GM18526 (cell line): ENCODE measurements around the gene PDZRN4.

Source experiments
- POLR2A ChIP-seq: IDR thresholded peaks from 3 replicates; pipeline ENCODE4 v1.6.1; 2011; ENCODE audit not compliant: insufficient read length; ENCODE audit errors: extremely low read depth

Gene PDZRN4

GRCh38 chr12:41504976-41505375 is 316.9 kb downstream of the PDZRN4 start:
- TF ChIP-seq POLR2A = no peak

- no peak for TF ChIP-seq POLR2A
These were observed 319.2 kb downstream of the PDZRN4 start for GRCh38 chr12:41507286-41507685.

- TF ChIP-seq POLR2A = no peak
These were observed 321.3 kb downstream of the PDZRN4 start for GRCh38 chr12:41509271-41510055.

GRCh38 chr12:41510470-41510869 is 322.4 kb downstream of the PDZRN4 start:
- TF ChIP-seq POLR2A = no peak

- no peak for TF ChIP-seq POLR2A
These were observed 323.1 kb downstream of the PDZRN4 start for GRCh38 chr12:41511247-41511646.

GRCh38 chr12:41512497-41512896 is 324.4 kb downstream of the PDZRN4 start:
- no peak for TF ChIP-seq POLR2A

GRCh38 chr12:41514021-41514777 is 326.1 kb downstream of the PDZRN4 start:
- no peak for TF ChIP-seq POLR2A

- no peak for TF ChIP-seq POLR2A
These were observed 326.8 kb downstream of the PDZRN4 start for GRCh38 chr12:41514907-41515306.

- TF ChIP-seq POLR2A = no peak
These were observed 327.8 kb downstream of the PDZRN4 start for GRCh38 chr12:41515953-41516352.

GRCh38 chr12:41520869-41521268 is 332.7 kb downstream of the PDZRN4 start:
- TF ChIP-seq POLR2A = no peak

GRCh38 chr12:41521872-41522379 is 333.8 kb downstream of the PDZRN4 start:
- no peak for TF ChIP-seq POLR2A

GRCh38 chr12:41527062-41527461 is 338.9 kb downstream of the PDZRN4 start:
- TF ChIP-seq POLR2A = no peak

GRCh38 chr12:41527534-41528116 is 339.5 kb downstream of the PDZRN4 start:
- TF ChIP-seq POLR2A = no peak

- no peak for TF ChIP-seq POLR2A
These were observed 340.8 kb downstream of the PDZRN4 start for GRCh38 chr12:41528874-41529273.

- no peak for TF ChIP-seq POLR2A
These were observed 342.3 kb downstream of the PDZRN4 start for GRCh38 chr12:41530441-41530840.

- no peak for TF ChIP-seq POLR2A
These were observed 343.2 kb downstream of the PDZRN4 start for GRCh38 chr12:41531147-41531829.

- TF ChIP-seq POLR2A = no peak
These were observed 344.0 kb downstream of the PDZRN4 start for GRCh38 chr12:41532072-41532471.
